ENCODE data around the gene STX18. TPM values are rescaled to one million over a fixed set of nuclear protein-coding genes. Genes with fewer than 3 reads are reported as not detected.

STX18 gene
- total and polyA plus RNA-seq, 2 of the 13 experiments (the other 11 are each of a cell fraction or from before 2014, with no cell fraction given): 23.9 to 37.1 TPM

GRCh38 chr4:4461850-4462249, 80.0 kb downstream of the STX18 start (continued):
- TF ChIP-seq, protein P1, sequence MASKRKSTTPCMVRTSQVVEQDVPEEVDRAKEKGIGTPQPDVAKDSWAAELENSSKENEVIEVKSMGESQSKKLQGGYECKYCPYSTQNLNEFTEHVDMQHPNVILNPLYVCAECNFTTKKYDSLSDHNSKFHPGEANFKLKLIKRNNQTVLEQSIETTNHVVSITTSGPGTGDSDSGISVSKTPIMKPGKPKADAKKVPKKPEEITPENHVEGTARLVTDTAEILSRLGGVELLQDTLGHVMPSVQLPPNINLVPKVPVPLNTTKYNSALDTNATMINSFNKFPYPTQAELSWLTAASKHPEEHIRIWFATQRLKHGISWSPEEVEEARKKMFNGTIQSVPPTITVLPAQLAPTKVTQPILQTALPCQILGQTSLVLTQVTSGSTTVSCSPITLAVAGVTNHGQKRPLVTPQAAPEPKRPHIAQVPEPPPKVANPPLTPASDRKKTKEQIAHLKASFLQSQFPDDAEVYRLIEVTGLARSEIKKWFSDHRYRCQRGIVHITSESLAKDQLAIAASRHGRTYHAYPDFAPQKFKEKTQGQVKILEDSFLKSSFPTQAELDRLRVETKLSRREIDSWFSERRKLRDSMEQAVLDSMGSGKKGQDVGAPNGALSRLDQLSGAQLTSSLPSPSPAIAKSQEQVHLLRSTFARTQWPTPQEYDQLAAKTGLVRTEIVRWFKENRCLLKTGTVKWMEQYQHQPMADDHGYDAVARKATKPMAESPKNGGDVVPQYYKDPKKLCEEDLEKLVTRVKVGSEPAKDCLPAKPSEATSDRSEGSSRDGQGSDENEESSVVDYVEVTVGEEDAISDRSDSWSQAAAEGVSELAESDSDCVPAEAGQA (IDR thresholded peaks at IDR 0.05; ENCODE audit: low read depth): no peak
- TF ChIP-seq, protein P1 (CRISPR knock-in tag; IDR thresholded peaks at IDR 0.05; ENCODE audit: borderline replicate concordance): no peak
- TF ChIP-seq, protein P2, sequence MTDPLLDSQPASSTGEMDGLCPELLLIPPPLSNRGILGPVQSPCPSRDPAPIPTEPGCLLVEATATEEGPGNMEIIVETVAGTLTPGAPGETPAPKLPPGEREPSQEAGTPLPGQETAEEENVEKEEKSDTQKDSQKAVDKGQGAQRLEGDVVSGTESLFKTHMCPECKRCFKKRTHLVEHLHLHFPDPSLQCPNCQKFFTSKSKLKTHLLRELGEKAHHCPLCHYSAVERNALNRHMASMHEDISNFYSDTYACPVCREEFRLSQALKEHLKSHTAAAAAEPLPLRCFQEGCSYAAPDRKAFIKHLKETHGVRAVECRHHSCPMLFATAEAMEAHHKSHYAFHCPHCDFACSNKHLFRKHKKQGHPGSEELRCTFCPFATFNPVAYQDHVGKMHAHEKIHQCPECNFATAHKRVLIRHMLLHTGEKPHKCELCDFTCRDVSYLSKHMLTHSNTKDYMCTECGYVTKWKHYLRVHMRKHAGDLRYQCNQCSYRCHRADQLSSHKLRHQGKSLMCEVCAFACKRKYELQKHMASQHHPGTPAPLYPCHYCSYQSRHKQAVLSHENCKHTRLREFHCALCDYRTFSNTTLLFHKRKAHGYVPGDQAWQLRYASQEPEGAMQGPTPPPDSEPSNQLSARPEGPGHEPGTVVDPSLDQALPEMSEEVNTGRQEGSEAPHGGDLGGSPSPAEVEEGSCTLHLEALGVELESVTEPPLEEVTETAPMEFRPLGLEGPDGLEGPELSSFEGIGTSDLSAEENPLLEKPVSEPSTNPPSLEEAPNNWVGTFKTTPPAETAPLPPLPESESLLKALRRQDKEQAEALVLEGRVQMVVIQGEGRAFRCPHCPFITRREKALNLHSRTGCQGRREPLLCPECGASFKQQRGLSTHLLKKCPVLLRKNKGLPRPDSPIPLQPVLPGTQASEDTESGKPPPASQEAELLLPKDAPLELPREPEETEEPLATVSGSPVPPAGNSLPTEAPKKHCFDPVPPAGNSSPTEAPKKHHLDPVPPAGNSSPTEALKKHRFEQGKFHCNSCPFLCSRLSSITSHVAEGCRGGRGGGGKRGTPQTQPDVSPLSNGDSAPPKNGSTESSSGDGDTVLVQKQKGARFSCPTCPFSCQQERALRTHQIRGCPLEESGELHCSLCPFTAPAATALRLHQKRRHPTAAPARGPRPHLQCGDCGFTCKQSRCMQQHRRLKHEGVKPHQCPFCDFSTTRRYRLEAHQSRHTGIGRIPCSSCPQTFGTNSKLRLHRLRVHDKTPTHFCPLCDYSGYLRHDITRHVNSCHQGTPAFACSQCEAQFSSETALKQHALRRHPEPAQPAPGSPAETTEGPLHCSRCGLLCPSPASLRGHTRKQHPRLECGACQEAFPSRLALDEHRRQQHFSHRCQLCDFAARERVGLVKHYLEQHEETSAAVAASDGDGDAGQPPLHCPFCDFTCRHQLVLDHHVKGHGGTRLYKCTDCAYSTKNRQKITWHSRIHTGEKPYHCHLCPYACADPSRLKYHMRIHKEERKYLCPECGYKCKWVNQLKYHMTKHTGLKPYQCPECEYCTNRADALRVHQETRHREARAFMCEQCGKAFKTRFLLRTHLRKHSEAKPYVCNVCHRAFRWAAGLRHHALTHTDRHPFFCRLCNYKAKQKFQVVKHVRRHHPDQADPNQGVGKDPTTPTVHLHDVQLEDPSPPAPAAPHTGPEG (CRISPR knock-in tag; IDR thresholded peaks at IDR 0.05): no peak
- TF ChIP-seq ZSCAN12 (CRISPR knock-in tag; IDR thresholded peaks at IDR 0.05) (no peak), ZNF629 (CRISPR knock-in tag; conservative IDR thresholded peaks at IDR 0.05) (no peak), ZNF205 (CRISPR knock-in tag; IDR thresholded peaks at IDR 0.05) (no peak), IRF2 (CRISPR knock-in tag; IDR thresholded peaks at IDR 0.05) (0 out of 2 replicates have a peak, but pooled peaks have one; percentile 66), HMGXB4 (CRISPR knock-in tag; IDR thresholded peaks at IDR 0.05; ENCODE audit: borderline replicate concordance in 1 of 2, low read depth in 1 of 2) (no peak), HDAC1 (CRISPR knock-in tag; IDR thresholded peaks at IDR 0.05) (peak; percentile 40; the same call in 1 of the 2 replicates)
- TF ChIP-seq, protein P3, sequence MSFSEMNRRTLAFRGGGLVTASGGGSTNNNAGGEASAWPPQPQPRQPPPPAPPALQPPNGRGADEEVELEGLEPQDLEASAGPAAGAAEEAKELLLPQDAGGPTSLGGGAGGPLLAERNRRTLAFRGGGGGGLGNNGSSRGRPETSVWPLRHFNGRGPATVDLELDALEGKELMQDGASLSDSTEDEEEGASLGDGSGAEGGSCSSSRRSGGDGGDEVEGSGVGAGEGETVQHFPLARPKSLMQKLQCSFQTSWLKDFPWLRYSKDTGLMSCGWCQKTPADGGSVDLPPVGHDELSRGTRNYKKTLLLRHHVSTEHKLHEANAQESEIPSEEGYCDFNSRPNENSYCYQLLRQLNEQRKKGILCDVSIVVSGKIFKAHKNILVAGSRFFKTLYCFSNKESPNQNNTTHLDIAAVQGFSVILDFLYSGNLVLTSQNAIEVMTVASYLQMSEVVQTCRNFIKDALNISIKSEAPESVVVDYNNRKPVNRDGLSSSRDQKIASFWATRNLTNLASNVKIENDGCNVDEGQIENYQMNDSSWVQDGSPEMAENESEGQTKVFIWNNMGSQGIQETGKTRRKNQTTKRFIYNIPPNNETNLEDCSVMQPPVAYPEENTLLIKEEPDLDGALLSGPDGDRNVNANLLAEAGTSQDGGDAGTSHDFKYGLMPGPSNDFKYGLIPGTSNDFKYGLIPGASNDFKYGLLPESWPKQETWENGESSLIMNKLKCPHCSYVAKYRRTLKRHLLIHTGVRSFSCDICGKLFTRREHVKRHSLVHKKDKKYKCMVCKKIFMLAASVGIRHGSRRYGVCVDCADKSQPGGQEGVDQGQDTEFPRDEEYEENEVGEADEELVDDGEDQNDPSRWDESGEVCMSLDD (CRISPR knock-in tag; IDR thresholded peaks at IDR 0.05; ENCODE audit: borderline replicate concordance): no peak

Data from HepG2 (cell line).